OCI-M1 (cell line): Measurements from ENCODE around the gene PSMB9.
"Not testable (repeated sequence)": the region's sequence is repeated elsewhere in the genome, so short reads cannot be mapped to it uniquely, and the experiment has no call there.

Experiments
- DNase-seq: peaks from one replicate; lab custom pipeline; 2025; lab: John Stamatoyannopoulos, UW

The PSMB9 gene

DNA sequence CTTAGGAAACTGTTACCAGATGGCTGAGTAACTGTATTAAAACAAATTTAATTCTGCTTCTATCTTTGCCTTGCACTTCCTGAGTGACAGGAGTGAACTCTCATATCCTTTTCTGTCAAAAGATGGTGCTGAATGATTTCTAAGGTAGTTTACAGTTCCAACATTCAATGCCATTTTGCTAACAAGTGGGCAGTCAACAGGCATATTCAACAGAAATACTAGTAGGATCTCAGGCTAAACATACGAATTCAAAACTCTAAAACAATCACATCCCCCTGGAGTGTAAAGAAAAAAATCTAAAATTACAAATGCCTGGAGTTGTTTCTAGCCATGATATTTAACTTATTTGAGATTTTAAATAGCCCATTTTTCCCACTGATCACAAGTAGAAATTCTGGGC is 6.7 kb downstream of the PSMB9 start:
- no peak for DNase-seq

- no peak for DNase-seq
Observed at GRCh38 chr6:32862725-32863124, 8.7 kb downstream of the PSMB9 start.

DNA sequence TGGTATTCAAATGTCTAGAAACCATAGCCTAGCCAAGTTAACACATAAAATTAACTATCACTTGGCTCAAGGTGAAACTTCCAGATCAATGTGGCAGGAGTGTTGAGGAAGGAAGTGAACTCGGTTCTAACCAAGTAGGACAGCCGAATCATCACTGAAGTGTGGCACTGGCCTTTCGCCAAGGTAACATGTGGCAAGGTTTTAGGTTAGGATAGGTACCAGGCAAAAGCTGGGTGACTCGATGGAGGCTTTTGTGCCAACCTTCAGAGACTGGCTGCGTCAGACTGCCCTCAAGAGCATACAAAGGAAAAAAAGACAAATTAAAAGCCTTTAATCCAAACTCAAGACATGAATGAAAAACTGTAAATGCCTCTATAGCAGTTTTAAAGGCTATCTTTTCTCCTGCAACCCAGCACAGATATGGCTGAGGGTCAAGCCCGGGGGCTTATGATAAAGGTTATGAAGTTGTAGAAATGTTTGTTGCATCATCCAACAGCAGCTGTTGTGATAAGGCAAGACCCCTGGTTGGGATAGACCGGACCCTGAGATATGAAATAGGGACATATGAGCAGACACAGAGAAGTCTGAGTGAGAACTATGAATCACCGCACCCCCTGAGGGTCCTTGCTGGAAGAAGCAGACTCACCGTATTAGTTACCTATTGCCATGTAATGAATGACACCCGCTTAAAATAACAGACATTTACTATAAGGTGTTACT is 11.9 kb downstream of the PSMB9 start:
- DNase-seq: peak; percentile 53

GRCh38 chr6:32867022-32867477 is 13.1 kb downstream of the PSMB9 start:
- peak; percentile 85 for DNase-seq

DNA sequence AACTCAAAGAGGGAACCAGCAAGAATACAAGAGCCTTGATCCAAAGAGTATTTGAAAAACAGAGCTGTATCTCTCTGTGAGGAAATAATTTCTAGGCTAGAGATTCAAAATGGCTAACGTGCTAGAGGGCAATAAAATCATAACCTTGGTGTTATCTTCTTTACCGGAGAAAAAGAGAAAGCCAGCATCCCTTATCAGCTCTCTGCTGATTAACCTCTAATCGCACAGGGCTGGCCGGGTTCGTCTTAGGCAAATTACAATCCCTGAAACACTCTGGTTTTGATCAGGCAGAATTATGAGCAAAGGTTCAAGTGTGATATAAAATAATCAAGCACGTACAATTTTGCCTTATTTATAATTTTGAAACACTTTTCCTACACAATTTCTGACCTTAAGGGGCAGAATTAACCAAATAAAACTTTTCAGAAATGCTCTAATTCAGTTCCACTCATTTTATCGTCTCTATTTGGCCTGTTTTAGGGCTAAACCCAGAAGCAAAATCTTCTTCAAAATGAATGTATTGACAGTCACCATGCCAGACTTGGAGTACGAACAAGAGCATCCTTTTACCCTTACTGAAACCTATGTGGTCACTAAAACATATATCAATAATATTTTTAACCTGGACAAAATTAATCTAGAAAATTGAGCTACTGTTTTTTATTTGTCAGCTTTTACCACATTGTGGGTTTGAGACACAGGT is 13.7 kb downstream of the PSMB9 start:
- peak; percentile 85 for DNase-seq

DNA sequence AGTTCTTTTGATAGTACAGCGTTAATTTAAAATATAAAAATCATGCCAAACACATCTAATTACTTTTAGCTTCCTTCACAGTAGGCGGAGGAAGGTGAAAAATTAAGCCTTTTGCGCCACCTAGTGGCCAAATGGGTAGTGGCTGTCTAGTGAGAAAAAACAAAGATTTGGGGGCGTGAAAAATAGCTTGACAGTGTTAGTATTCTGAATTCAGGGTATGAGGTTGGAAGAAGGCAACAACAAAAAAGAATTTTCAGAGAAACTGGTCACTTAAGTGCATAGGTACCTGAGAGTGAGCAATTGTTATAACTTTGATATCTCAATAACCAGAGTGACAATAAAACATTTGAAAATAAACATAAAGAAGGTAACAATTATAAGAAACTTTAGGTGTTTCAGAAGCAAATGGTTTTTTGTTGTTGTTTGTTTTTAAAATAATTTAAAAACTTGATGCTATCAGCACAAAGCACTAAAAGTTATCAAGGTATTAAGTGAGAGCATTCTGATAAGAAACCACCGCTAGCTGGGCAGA is 14.3 kb downstream of the PSMB9 start:
- peak; percentile 95 for DNase-seq

- not testable (repeated sequence) for DNase-seq
Observed at GRCh38 chr6:32873947-32874346, 20.0 kb downstream of the PSMB9 start.

GRCh38 chr6:32876603-32877002 is 22.6 kb downstream of the PSMB9 start:
- no peak for DNase-seq

DNA sequence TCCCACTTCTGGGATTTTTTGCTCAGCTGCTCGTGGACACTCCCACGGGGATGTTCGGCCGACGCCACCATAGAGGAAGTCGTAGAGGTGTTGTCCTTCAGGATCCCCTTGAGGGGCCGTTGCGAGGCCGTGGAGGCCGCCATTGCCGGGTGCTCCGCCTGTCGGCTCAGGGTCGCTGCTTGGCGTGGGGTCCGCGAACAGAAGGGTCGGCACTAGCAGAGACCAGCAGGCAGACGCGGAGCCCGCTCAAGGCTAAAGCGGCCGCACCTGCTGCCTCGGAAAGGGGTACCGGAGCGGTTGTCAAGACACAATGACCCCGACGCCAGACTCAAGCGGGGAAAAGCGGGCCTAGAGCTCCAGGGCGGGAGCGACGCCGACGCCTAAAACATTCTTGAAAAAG is 25.7 kb downstream of the PSMB9 start:
- DNase-seq: no peak

- not testable (repeated sequence) for DNase-seq
Observed at GRCh38 chr6:32880962-32881361, 27.0 kb downstream of the PSMB9 start.

DNA sequence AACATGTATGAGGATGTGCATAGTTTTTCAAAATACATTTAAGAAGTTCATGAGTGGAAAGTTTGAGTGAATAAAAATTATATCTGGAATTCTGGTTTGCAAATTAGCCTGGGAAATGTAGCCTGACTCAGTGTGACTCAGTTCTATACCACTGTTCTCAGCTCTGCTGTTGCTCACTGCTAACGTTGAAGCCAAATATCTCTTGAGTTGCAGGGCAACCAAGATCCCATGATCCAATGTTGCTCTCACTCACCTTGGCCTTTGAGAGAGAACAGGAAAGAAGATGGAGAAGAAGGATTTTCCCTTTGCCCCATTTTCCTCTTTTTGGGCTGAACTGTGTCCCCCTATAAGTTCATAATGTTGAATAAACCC is 28.9 kb downstream of the PSMB9 start:
- DNase-seq: no peak

DNA sequence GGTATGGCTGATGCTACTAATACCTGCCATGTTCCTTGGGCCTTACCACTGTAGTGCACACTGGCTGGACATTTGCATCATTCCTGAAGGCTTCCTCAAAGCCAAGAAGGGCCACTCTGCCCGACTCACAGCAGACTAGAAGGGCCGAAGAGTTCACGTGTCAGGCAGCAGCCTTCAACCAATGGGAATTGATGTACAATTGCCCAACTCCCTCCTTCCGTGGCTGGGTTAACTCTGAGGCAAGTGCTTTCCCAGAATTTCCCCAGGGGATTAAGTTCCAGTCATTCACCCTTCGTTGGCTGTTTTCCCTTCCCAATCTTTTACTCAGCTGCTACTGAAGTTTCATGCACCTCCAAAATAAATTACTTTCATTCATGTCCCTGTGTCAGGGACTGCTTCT is 29.8 kb downstream of the PSMB9 start:
- DNase-seq: peak; percentile 23

DNA sequence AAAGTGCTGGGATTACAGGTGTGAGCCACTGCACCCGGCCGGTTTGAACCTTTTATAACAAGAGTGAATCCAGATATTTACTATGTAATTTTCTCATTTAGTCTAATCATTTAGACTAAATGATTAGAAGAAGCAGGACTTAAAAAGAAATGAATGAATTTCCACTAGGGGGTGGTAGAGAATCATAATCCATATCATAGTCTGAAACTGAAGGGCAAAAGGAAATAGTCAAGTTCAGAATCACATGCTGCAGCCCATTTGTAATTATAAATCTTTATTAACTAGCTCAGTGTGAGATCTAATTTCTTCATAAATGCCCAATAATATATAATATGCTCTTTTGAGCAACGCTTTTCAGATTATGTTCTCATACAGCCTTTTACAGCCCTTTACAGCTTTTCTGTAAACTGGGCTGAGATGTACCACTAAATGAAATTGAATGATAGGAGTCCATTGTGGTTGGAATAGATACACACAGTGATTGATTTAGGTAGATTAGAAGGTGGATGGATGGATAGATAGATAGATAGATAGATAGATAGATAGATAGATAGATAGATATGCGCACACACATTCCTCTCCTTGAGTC is 31.8 kb downstream of the PSMB9 start:
- DNase-seq: peak; percentile 91

DNA sequence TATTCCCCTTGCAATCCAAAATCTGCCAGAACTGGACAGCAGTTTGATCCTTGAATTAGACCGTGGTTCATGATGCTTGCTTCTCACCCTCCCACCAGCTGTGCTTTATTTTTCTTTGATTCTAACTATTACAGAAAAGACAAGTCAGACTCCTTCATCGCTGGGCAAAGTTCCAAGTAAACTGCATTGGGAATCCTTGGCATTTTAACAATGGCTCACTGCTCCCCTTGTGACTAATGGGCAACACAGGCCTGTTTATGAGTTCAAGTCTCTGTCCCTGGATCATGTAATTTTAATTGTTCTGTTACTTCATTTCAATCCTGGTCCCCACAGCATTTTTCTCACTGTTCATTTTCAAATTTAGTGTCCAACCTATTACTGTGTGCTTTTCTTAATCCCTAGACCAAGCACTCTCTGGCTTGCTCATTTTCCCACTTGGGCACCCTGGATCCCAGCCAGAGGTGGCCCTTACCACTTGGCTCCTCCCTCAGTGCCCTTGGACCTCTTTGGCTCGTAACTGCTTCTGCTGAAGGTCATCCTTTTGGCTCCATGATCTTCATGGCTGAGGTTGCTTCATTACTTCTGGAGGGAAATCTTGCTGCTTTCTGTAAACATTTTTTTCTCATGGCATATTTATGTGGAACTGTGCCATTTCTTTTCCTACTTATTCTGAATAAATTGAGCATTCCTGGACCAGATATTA is 32.8 kb downstream of the PSMB9 start:
- DNase-seq: no peak

GRCh38 chr6:32887616-32888015 is 33.6 kb downstream of the PSMB9 start:
- no peak for DNase-seq

- no peak for DNase-seq
Observed at GRCh38 chr6:32888576-32888975, 34.6 kb downstream of the PSMB9 start.

DNA sequence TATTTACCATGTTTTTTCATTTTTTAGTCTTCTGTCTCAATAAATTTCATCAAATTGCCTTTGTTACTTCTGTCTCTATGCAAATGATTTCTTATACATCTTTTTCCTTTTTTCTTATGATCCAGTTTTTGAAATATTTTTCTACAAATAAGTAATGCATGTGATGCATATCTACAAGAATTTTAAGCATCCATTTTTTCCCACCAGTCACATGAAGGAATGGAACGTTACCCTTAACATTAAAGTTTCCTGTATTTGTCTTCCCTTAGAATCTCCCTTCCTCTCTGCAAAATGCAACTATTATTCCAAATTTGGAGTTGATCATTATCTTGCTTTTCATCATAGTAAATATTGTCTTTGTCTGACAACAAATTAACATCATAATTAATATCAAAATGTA is 35.5 kb downstream of the PSMB9 start:
- DNase-seq: no peak

DNA sequence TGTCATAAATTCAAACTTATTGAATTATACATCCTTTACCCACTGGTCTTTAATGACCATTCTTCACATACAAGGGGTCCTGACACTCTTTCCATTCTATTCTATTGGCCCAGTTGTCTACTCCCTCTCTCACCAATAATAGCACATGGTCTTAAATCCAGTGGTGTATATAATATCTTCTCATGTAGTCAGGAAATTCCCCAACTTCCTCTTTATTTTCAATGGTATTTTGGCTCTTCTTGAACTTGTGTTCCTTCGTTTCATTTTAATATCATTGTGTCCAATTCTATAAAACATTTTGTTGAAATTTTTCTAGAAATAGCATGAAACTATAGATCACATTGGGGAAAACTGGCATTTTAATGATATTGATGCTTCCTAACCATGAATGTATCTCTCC is 36.8 kb downstream of the PSMB9 start:
- DNase-seq: peak; percentile 59

- peak; percentile 98 for DNase-seq
Observed at GRCh38 chr6:32894085-32895005, 40.4 kb downstream of the PSMB9 start.

- DNase-seq: no peak
Observed at GRCh38 chr6:32895006-32895345, 41.0 kb downstream of the PSMB9 start.

GRCh38 chr6:32903952-32904351 is 50.0 kb downstream of the PSMB9 start:
- DNase-seq: no peak
